NB4 (cell line): ENCODE data around the gene CAMSAP3.
A peak's percentile ranks its signal among the peaks of the same experiment; 100 is the strongest.
"Not testable (repeated sequence)": the region's sequence is repeated elsewhere in the genome, so short reads cannot be mapped to it uniquely, and the experiment has no call there.

Experiments used
- DNase-seq: peaks from one replicate; pipeline ENCODE4 v3.0.0; 2010; ENCODE audit warnings: low read depth
- H3K4me3 ChIP-seq: one replicate; pipeline ENCODE4 v1.5.1; 2011; ENCODE audit warnings: mild to moderate bottlenecking, low read depth, low read length, moderate library complexity
- CTCF ChIP-seq: IDR thresholded peaks from one replicate; pipeline ENCODE4 v1.5.1; 2012; ENCODE audit warnings: low read depth, low read length
- MYC ChIP-seq: IDR thresholded peaks from 2 replicates; pipeline ENCODE4 v1.6.1; 2011; ENCODE audit warnings: low read depth, low read length
- POLR2A ChIP-seq: IDR thresholded peaks from 2 replicates; pipeline ENCODE4 v1.6.1; 2011; ENCODE audit warnings: mild to moderate bottlenecking; ENCODE audit not compliant: insufficient read length; ENCODE audit errors: extremely low read depth
- TF ChIP-seq, protein P1 (sequence below): IDR thresholded peaks from 2 replicates; pipeline ENCODE4 v1.6.1; 2011; ENCODE audit warnings: low read depth, low read length

The CAMSAP3 gene

DNA sequence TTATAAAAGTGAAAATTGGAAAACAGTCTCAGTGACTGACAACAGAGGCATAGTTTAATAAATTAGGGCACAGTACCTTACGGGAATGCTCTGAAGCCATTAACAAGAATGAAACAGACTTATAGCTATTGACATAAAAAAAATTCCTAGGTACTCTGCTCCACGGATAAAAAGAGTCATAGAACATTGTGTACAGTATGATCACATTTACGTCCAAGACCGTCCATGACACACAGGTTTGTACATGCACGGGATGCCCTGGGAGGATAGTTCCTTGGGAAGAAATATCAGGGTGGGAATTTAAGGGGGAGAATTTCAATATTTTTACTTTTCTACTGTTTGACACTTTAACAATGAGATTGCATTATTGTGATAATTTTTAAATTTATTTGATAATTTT, 24.9 kb upstream of the CAMSAP3 start:
- H3K4me3 ChIP-seq = no peak overlapping the region
- no peak for DNase-seq
- TF ChIP-seq, protein P1, sequence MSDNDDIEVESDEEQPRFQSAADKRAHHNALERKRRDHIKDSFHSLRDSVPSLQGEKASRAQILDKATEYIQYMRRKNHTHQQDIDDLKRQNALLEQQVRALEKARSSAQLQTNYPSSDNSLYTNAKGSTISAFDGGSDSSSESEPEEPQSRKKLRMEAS = no peak
- TF ChIP-seq MYC = no peak
- TF ChIP-seq CTCF = no peak
- TF ChIP-seq POLR2A = no peak

DNA sequence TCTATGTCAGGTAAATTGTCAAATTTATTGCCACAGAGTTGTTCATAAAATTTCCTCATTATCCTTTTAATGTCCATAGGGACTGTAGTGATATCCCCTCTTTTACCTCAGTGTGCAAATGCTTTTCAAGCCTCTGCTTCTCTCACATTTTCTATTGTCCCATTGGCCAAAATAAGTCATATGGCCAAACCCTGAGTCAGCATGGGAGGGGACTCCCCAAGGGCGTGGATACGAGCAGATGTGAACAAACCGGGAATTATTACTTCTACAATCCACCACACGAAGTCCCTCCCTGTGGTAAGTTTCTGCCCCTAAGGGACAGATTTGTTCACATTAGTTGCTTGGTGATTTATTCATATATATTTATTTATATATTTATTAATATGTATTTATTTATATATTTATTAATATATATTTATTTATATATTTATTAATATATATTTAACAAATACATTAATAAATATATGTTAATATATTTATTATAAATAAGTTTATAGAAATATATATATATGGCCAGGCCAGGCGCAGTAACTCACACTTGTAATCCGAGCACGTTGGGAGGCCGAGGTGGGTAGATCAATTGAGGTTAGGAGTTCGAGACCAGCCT, 20.1 kb upstream of the CAMSAP3 start:
- no peak overlapping the region for H3K4me3 ChIP-seq
- TF ChIP-seq, protein P1 = peak; percentile 68
- TF ChIP-seq MYC (no peak), POLR2A (no peak), CTCF (no peak)
- DNase-seq = peak; percentile 67

DNA sequence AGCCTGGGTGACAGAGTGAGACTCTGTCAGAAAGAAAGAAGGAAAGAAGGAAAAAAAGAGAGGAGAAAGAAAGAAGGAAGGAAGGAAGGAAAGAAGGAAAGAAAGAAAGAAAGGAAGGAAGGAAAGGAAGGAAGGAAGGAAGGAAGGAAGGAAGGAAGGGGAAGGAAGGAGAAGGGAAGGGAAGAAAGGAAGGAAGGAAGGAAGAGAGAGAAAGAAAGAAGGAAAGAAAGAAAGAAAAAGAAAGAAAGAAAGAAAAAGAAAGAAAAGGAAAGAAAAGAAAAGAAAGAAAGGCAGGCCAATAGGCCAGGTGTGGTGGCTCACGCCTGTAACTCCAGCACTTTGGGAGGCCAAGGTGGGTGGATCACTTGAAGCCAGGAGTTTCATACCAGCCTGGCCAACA, 18.2 kb upstream of the CAMSAP3 start:
- H3K4me3 ChIP-seq, DNase-seq: not testable (repeated sequence)

DNA sequence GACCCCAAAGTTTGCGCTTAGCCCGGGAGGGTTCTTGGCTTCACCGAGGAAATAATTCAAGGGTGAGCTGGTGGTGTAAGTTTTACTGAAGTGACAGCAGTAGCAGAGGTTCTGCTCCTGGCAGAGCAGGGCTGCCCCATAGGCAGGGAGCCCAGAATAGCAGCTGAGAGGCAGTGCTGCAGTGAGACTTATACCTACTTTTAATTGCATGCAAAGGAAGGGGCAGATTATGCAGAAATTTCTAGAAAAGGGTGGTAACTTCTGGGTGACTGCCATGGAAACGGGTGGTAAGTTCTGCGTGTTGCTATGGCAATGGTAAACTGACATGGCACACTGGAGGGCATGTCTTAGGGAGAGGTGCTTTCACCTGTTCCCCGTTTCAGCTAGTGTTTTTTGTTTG, 17.5 kb upstream of the CAMSAP3 start:
- DNase-seq = no peak
- TF ChIP-seq CTCF = no peak
- no peak for TF ChIP-seq POLR2A
- TF ChIP-seq, protein P1 = no peak
- TF ChIP-seq MYC = no peak
- H3K4me3 ChIP-seq = no peak overlapping the region

DNA sequence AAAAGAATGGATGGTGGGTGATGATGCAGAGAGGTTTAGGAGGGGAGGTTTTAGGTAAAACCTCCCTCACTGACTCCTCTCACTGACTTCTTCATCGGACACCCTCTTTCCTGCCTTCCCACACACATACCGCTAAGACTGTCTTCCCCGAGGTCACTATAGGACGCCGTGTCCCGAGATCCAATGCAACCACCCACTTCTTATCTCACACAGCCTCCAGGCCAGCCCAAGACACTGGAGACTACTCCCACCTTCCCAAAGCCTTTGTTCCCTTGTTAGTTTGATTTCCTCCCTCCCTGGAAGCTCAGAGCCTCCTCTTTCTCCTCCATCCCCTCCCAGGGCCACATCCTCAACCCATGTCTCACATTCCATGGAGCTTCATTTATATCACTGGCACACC, 16.5 kb upstream of the CAMSAP3 start:
- H3K4me3 ChIP-seq = no peak overlapping the region
- TF ChIP-seq POLR2A (no peak), MYC (no peak), CTCF (no peak)
- TF ChIP-seq, protein P1 = no peak
- no peak for DNase-seq

DNA sequence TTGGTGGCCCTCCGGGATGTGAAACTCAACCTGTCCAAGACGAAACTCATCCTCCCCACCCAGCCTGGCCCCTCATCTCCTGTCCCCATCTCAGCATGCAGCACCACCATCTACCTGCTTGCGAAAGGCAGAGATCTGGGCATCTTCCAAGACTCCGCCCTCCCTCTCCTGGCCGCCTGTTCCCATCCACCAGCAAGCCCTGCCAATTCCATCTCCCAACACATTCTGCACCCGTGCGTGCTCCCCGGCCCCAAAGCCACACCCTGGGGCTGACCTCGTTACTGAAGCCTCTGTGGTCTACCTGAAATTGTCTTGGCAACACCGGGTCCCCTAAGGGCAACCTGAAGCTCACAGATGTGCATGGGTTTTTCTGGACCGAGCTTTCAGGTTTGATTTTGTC, 13.2 kb upstream of the CAMSAP3 start:
- no peak for TF ChIP-seq POLR2A
- TF ChIP-seq CTCF = no peak
- TF ChIP-seq MYC = no peak
- TF ChIP-seq, protein P1 = no peak
- DNase-seq = no peak

More for the DNA sequence above, 13.2 kb upstream of the CAMSAP3 start:
- no peak overlapping the region for H3K4me3 ChIP-seq
